Fibroblast of lung (primary cell): ENCODE measurements around the gene PSG1. TPM values are rescaled to one million over a fixed set of nuclear protein-coding genes. Genes with fewer than 3 reads are reported as not detected.

Experiments
- DNase-seq, 2 donors: peaks; one replicate each; pipeline versions ENCODE4 v3.0.0 to v3.0.0-alpha.2; 2010; ENCODE audit warnings: low read depth in 2 of 2
- H2AFZ ChIP-seq: 2 replicates; pipeline ENCODE4 v1.5.1; 2012; ENCODE audit warnings: low read length, control low read depth, inconsistent platforms
- H3K27ac ChIP-seq: 2 replicates; pipeline ENCODE4 v1.5.1; 2011; ENCODE audit warnings: low read length, control low read depth; ENCODE audit not compliant: insufficient read depth
- H3K27me3 ChIP-seq: 2 replicates; pipeline ENCODE4 v1.5.1; 2011; ENCODE audit warnings: mild to moderate bottlenecking, low read length; ENCODE audit not compliant: control insufficient read depth, insufficient read depth
- H3K36me3 ChIP-seq: 2 replicates; pipeline ENCODE4 v1.5.1; 2011; ENCODE audit warnings: low read length; ENCODE audit not compliant: control insufficient read depth, insufficient read depth
- H3K4me1 ChIP-seq: 2 replicates; pipeline ENCODE4 v1.5.1; 2011; ENCODE audit warnings: low read length; ENCODE audit not compliant: control insufficient read depth, insufficient read depth; ENCODE audit errors: extremely low read depth
- H3K4me2 ChIP-seq: 2 replicates; pipeline ENCODE4 v1.5.1; 2011; ENCODE audit warnings: low read length, control low read depth; ENCODE audit not compliant: insufficient read depth; ENCODE audit errors: extremely low read depth
- H3K4me3 ChIP-seq, 4 experiments: fragments of 200-600 bp in 1 of 4; sonication (generic) in 1 of 4; replicated peaks in 1 of 4; 2 replicates each; pipeline ENCODE4 v1.5.1; 2011 to 2016; ENCODE audit warnings: low read length in 4 of 4, low read depth in 3 of 4, mild to moderate bottlenecking in 3 of 4, control low read depth in 2 of 4, inconsistent platforms in 1 of 4, mixed read lengths in 1 of 4; ENCODE audit not compliant: insufficient read depth in 1 of 4; ENCODE audit errors: control extremely low read depth in 1 of 4
- H3K79me2 ChIP-seq: 2 replicates; pipeline ENCODE4 v1.5.1; 2012; ENCODE audit warnings: mild to moderate bottlenecking, low read length, inconsistent platforms; ENCODE audit not compliant: control insufficient read depth, insufficient read depth
- H3K9ac ChIP-seq: 2 replicates; pipeline ENCODE4 v1.5.1; 2011; ENCODE audit warnings: mild to moderate bottlenecking, low read length, control low read depth; ENCODE audit not compliant: insufficient read depth
- H3K9me3 ChIP-seq: 2 replicates; pipeline ENCODE4 v1.5.1; 2012; ENCODE audit warnings: low read depth, low read length; ENCODE audit not compliant: control insufficient read depth, insufficient read depth
- H4K20me1 ChIP-seq: 2 replicates; pipeline ENCODE4 v1.5.1; 2011; ENCODE audit warnings: low read length; ENCODE audit not compliant: control insufficient read depth, insufficient read depth; ENCODE audit errors: extremely low read depth
- EZH2 ChIP-seq: IDR thresholded peaks from 2 replicates; pipeline ENCODE4 v1.5.1; 2012; ENCODE audit warnings: low read length, control low read depth, mild to moderate bottlenecking; ENCODE audit errors: missing control alignments
- polyA minus RNA-seq: library from RNA; depleted of rRNA, polyadenylated mRNA; stranded (reverse); fragments of >200 nt; gene quantifications from 2 replicates; pipeline ENCODE4 v1.2.3, GENCODE V29; 2011; ENCODE audit warnings: low replicate concordance
- polyA plus RNA-seq, 2 donors: library from polyadenylated mRNA; depleted of rRNA in 1 of 2; stranded (reverse) in 1 of 2; unstranded in 1 of 2; fragments of >200 nt; gene quantifications; 2 replicates each; pipeline ENCODE4 v1.2.1, GENCODE V29; 2011 to 2012; ENCODE audit warnings: missing spikeins in 1 of 2
- total RNA-seq: library from RNA; depleted of rRNA; stranded (reverse); fragments of >200 nt; gene quantifications from 2 replicates; pipeline ENCODE4 v1.2.1, GENCODE V29; 2014
- TF ChIP-seq, protein P1 (sequence below), 2 donors: IDR thresholded peaks in 1 of 2; conservative IDR thresholded peaks in 1 of 2; 1 replicate in 1 of 2; 2 replicates in 1 of 2; pipeline ENCODE4 v1.5.1; 2011 to 2012; ENCODE audit warnings: low read length in 2 of 2, control low read depth in 1 of 2, inconsistent platforms in 1 of 2, low read depth in 1 of 2, mild to moderate bottlenecking in 1 of 2

Gene PSG1
- total RNA-seq (0.51 and 1.3 TPM in 2 replicates), polyA plus RNA-seq (16.4 and 23.3 TPM in 2 replicates), polyA minus RNA-seq (10.3 and 15.5 TPM in 2 replicates)
- 19.7 and 26.0 TPM in 2 replicates for polyA plus RNA-seq (2012)

DNA sequence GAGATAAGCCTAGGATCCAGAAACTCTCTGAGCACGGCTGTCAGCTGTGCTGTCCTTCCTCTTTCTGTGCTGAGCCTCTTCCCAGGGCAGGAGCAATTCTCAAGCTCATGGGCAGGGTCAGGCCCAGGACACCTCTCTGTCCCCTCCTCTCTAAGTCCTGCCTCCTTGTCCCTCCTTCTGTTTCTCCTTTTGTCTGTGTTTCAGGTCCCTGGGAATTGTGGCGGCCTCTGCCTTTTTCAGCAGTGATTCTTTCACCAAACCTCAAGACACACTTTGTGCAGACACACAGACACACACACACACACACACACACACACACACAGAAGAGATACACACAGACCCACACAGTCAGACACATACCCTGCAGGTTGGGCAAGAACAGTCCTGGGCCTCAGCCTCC, at the start of gene PSG1:
Gene PSG1 (minus strand): TSS at position 101 of the 400 bp plus-strand sequence. CDS start 132 bp downstream, outside the sequence.
- Histone ChIP-seq H3K27ac (no peak within 1 kb of the TSS), H3K4me1 (peaks cover 17% of the 10 kb centered on the region), H3K9ac (no peak within 1 kb of the TSS), H3K36me3 (no peaks in the 10 kb centered on the region), H3K4me3 (no peak within 1 kb of the TSS), H3K4me2 (no peak within 1 kb of the TSS), H3K9me3 (no peaks in the 10 kb centered on the region), H3K27me3 (no peaks in the 10 kb centered on the region), H4K20me1 (no peaks in the 10 kb centered on the region), H3K79me2 (no peaks in the 10 kb centered on the region), H2AFZ (no peak within 1 kb of the TSS)
- no peak for DNase-seq
- TF ChIP-seq, protein P1, sequence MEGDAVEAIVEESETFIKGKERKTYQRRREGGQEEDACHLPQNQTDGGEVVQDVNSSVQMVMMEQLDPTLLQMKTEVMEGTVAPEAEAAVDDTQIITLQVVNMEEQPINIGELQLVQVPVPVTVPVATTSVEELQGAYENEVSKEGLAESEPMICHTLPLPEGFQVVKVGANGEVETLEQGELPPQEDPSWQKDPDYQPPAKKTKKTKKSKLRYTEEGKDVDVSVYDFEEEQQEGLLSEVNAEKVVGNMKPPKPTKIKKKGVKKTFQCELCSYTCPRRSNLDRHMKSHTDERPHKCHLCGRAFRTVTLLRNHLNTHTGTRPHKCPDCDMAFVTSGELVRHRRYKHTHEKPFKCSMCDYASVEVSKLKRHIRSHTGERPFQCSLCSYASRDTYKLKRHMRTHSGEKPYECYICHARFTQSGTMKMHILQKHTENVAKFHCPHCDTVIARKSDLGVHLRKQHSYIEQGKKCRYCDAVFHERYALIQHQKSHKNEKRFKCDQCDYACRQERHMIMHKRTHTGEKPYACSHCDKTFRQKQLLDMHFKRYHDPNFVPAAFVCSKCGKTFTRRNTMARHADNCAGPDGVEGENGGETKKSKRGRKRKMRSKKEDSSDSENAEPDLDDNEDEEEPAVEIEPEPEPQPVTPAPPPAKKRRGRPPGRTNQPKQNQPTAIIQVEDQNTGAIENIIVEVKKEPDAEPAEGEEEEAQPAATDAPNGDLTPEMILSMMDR (conservative IDR thresholded peaks at IDR 0.05 in 1 of 2, IDR thresholded peaks at IDR 0.05 in 1 of 2; ENCODE audit: low read depth in 1 of 2, low read length in 2 of 2) = no peak
- TF ChIP-seq EZH2 = no peak

DNA sequence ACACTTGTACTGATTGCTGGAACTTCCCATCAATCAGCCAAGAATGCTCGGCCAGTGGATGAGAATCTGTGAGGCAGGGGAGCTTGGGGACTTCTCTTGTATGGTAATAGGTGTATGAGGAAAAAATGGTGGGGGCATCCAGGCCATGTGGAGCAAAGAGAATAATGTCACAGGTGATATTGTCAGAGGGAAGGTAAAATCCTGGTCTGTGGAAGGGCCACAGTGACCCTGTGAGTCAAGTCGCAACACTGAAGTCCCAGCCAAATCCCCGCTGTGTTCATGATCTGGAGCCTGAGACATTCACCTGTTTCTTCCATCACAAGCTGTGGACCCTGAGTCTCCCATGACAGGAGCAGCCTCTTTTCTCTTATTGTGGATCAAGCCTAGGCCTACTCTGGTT, 49.4 kb upstream of the PSG1 start:
- Histone ChIP-seq H3K79me2 (no peaks in the 10 kb centered on the region), H3K4me1 (peaks cover 12% of the 10 kb centered on the region), H3K4me3 (no peak overlapping the region), H3K27me3 (no peaks in the 10 kb centered on the region), H3K27ac (no peak overlapping the region), H3K9me3 (no peaks in the 10 kb centered on the region), H2AFZ (no peak overlapping the region), H4K20me1 (no peaks in the 10 kb centered on the region), H3K4me2 (no peak overlapping the region), H3K36me3 (no peaks in the 10 kb centered on the region), H3K9ac (no peak overlapping the region)
- no peak for DNase-seq
- no peak for TF ChIP-seq EZH2
- TF ChIP-seq, protein P1 (conservative IDR thresholded peaks at IDR 0.05 in 1 of 2, IDR thresholded peaks at IDR 0.05 in 1 of 2; ENCODE audit: low read depth in 1 of 2, low read length in 2 of 2) = no peak

DNA sequence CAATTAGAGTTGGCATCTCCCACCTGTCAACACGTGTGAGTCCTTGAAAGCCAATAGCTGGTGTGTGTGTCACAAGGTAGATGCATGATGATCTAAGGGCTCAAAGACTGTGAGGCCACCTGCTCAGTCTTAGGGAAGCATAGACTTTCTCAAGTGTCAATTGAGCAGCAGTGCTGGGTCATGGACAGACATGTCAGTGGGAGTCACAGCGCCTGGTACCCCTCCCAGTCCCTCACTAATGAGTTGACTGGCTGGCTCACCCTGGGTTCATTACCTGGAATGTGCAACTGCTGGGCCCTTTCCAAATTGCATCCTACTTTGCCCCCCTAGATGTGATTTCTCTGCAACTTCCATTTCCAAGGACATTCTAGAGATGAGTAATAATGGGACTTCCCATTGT, 47.3 kb upstream of the PSG1 start:
- no peak for DNase-seq
- peaks cover 2% of the 10 kb centered on the region for H3K4me1 ChIP-seq

More for the DNA sequence above, 47.3 kb upstream of the PSG1 start:
- TF ChIP-seq, protein P1 (conservative IDR thresholded peaks at IDR 0.05 in 1 of 2, IDR thresholded peaks at IDR 0.05 in 1 of 2; ENCODE audit: low read depth in 1 of 2, low read length in 2 of 2) = no peak
- TF ChIP-seq EZH2 = no peak
- Histone ChIP-seq H3K36me3 (no peaks in the 10 kb centered on the region), H2AFZ (no peak overlapping the region), H3K4me3 (no peak overlapping the region), H3K4me2 (no peak overlapping the region), H3K27ac (no peak overlapping the region), H3K27me3 (no peaks in the 10 kb centered on the region), H3K9me3 (no peaks in the 10 kb centered on the region), H3K79me2 (no peaks in the 10 kb centered on the region), H3K9ac (no peak overlapping the region), H4K20me1 (no peaks in the 10 kb centered on the region)
